NCI-H2227 (cell line): Measurements from ENCODE around the gene GALK1.
A peak's percentile ranks its signal among the peaks of the same experiment; 100 is the strongest.

ENCODE experiments used
- DNase-seq: peaks from one replicate; lab custom pipeline; 2025; ENCODE audit not compliant: unreplicated experiment; lab: John Stamatoyannopoulos, UW

Gene GALK1

GRCh38 chr17:75751676-75752404 lies 13.2 kb downstream of the GALK1 start:
- DNase-seq, result no peak

GRCh38 chr17:75750661-75751423 lies 14.2 kb downstream of the GALK1 start:
- no peak for DNase-seq

- peak; percentile 85 for DNase-seq
Measured at GRCh38 chr17:75749545-75750389, 15.2 kb downstream of the GALK1 start.

- DNase-seq, result no peak
Measured at GRCh38 chr17:75748706-75749105, 16.3 kb downstream of the GALK1 start.

- DNase-seq, result no peak
Measured at GRCh38 chr17:75743625-75744206, 21.3 kb downstream of the GALK1 start.

GRCh38 chr17:75742337-75742736 lies 22.7 kb downstream of the GALK1 start:
- DNase-seq, result no peak

- DNase-seq, result no peak
Measured at GRCh38 chr17:75740631-75741077, 24.3 kb downstream of the GALK1 start.

- no peak for DNase-seq
Measured at GRCh38 chr17:75740215-75740614, 24.8 kb downstream of the GALK1 start.

- DNase-seq, result no peak
Measured at GRCh38 chr17:75739801-75740200, 25.2 kb downstream of the GALK1 start.

- DNase-seq, result no peak
Measured at GRCh38 chr17:75739174-75739573, 25.8 kb downstream of the GALK1 start.

- no peak for DNase-seq
Measured at GRCh38 chr17:75738218-75738802, 26.7 kb downstream of the GALK1 start.

- DNase-seq, result no peak
Measured at GRCh38 chr17:75737133-75737962, 27.6 kb downstream of the GALK1 start.

GRCh38 chr17:75736173-75736835 lies 28.7 kb downstream of the GALK1 start:
- no peak for DNase-seq

GRCh38 chr17:75734674-75735294 lies 30.2 kb downstream of the GALK1 start:
- DNase-seq, result no peak

- no peak for DNase-seq
Measured at GRCh38 chr17:75733471-75733870, 31.5 kb downstream of the GALK1 start.

GRCh38 chr17:75731716-75732498 lies 33.1 kb downstream of the GALK1 start:
- no peak for DNase-seq

- no peak for DNase-seq
Measured at GRCh38 chr17:75731086-75731715, 33.8 kb downstream of the GALK1 start.

GRCh38 chr17:75730065-75730464 lies 34.9 kb downstream of the GALK1 start:
- DNase-seq, result no peak
